B cell (primary cell): ENCODE measurements around the gene EMP2. TPM values are rescaled to one million over a fixed set of nuclear protein-coding genes. Genes with fewer than 3 reads are reported as not detected.

Experiments used
- ATAC-seq: fragments of 200-7000 bp; cut with Tn5 transposase; one replicate; pipeline ENCODE4 v1.10.0; 2021; ENCODE audit warnings: low read depth, mild to moderate bottlenecking, moderate number of reproducible peaks, moderate library complexity
- CTCF ChIA-PET: fragments of 350-600 bp; sonication (Branson Sonifier 250); formaldehyde crosslinking; loops from one replicate; lab custom pipeline; 2021; ENCODE audit warnings: antibody characterized with exemption, inconsistent platforms; lab: Charles Lee
- POLR2A ChIA-PET: fragments of 350-600 bp; sonication (Branson Sonifier 250); formaldehyde crosslinking; loops from one replicate; lab custom pipeline; 2021; ENCODE audit warnings: antibody characterized with exemption; lab: Charles Lee
- DNase-seq: peaks from one replicate; pipeline ENCODE4 v3.0.0; 2013
- H2AFZ ChIP-seq: 2 replicates; pipeline ENCODE4 v1.6.1; 2012; ENCODE audit warnings: mild to moderate bottlenecking, low read depth, low read length; ENCODE audit not compliant: insufficient read depth, poor library complexity, severe bottlenecking
- H3K27ac ChIP-seq, 2 donors: 1 replicate in 1 of 2; 2 replicates in 1 of 2; pipeline ENCODE4 v1.5.1; 2012 to 2013; ENCODE audit warnings: low read length in 2 of 2, mild to moderate bottlenecking in 2 of 2, moderate library complexity in 1 of 2
- H3K27me3 ChIP-seq, 4 experiments: fragments of 200-600 bp in 1 of 4; sonication (generic) in 1 of 4; replicated peaks in 1 of 4; 1 replicate in 2 of 4; 2 replicates in 2 of 4; pipeline versions ENCODE4 v1.6.1 to v1.7.0; 2013 to 2016; ENCODE audit warnings: low read length in 3 of 4, mild to moderate bottlenecking in 2 of 4, mixed read lengths in 1 of 4, moderate library complexity in 1 of 4; ENCODE audit not compliant: insufficient read depth in 4 of 4, control insufficient read depth in 3 of 4; ENCODE audit errors: control extremely low read depth in 1 of 4
- H3K36me3 ChIP-seq, 2 experiments: replicated peaks in 1 of 2; 1 replicate in 1 of 2; 2 replicates in 1 of 2; pipeline versions ENCODE4 v1.6.1 to v1.7.1; 2013; ENCODE audit warnings: low read length in 1 of 2; ENCODE audit not compliant: insufficient read depth in 2 of 2, control insufficient read depth in 1 of 2; ENCODE audit errors: control extremely low read depth in 1 of 2, extremely low read depth in 1 of 2
- H3K4me1 ChIP-seq, 2 donors: fragments of 200-600 bp in 1 of 2; sonication (generic) in 1 of 2; 1 replicate in 1 of 2; 2 replicates in 1 of 2; pipeline versions ENCODE4 v1.5.1 to v1.6.1; 2013 to 2017; ENCODE audit warnings: low read length in 2 of 2; ENCODE audit not compliant: control insufficient read depth in 2 of 2, insufficient read depth in 2 of 2
- H3K4me2 ChIP-seq: replicated peaks from 2 replicates; pipeline ENCODE3; 2012; ENCODE audit warnings: mild to moderate bottlenecking, low read depth, low read length; ENCODE audit not compliant: poor library complexity, severe bottlenecking
- H3K4me3 ChIP-seq, 5 experiments: fragments of 200-600 bp in 1 of 5; sonication (generic) in 1 of 5; 1 replicate in 3 of 5; 2 replicates in 2 of 5; pipeline versions ENCODE4 v1.5.1 to v1.7.0; 2011 to 2016; ENCODE audit warnings: low read length in 4 of 5, mild to moderate bottlenecking in 4 of 5, low read depth in 2 of 5, control low read depth in 1 of 5, moderate library complexity in 1 of 5; ENCODE audit not compliant: insufficient read depth in 1 of 5; ENCODE audit errors: control extremely low read depth in 1 of 5, extremely low read depth in 1 of 5
- H3K79me2 ChIP-seq: fragments of 200-600 bp; sonication (generic); one replicate; pipeline ENCODE4 v1.6.0; 2016; ENCODE audit warnings: low read length; ENCODE audit not compliant: control insufficient read depth, insufficient read depth
- H3K9ac ChIP-seq: fragments of 200-600 bp; sonication (generic); 2 replicates; pipeline ENCODE4 v1.6.1; 2017; ENCODE audit warnings: mild to moderate bottlenecking, low read length, moderate library complexity
- H3K9me3 ChIP-seq, 3 donors: one replicate each; pipeline versions ENCODE4 v1.6.1 to v1.7.1; 2013; ENCODE audit warnings: low read length in 2 of 3; ENCODE audit not compliant: control insufficient read depth in 2 of 3, insufficient read depth in 1 of 3; ENCODE audit errors: control extremely low read depth in 1 of 3
- H4K20me1 ChIP-seq: 2 replicates; pipeline ENCODE4 v1.6.0; 2012; ENCODE audit warnings: mild to moderate bottlenecking, low read length; ENCODE audit not compliant: insufficient read depth, control insufficient read depth, poor library complexity, severe bottlenecking
- H3K27ac Mint-ChIP-seq: one replicate; pipeline ENCODE4 v1.8.0; 2021; ENCODE audit warnings: mixed read lengths
- H3K27me3 Mint-ChIP-seq: one replicate; pipeline ENCODE4 v1.8.0; 2021; ENCODE audit warnings: mixed read lengths
- H3K4me1 Mint-ChIP-seq: one replicate; pipeline ENCODE4 v1.8.0; 2021; ENCODE audit warnings: mixed read lengths
- H3K4me3 Mint-ChIP-seq: one replicate; pipeline ENCODE4 v1.8.0; 2021; ENCODE audit warnings: mixed read lengths
- H3K9me3 Mint-ChIP-seq: one replicate; pipeline ENCODE4 v1.8.0; 2022; ENCODE audit warnings: mixed read lengths; ENCODE audit not compliant: insufficient read depth
- CTCF ChIP-seq: fragments of 200-600 bp; IDR thresholded peaks from one replicate; pipeline ENCODE4 v1.8.0; 2022; ENCODE audit warnings: antibody characterized with exemption, mild to moderate bottlenecking
- EZH2 ChIP-seq: IDR thresholded peaks from 2 replicates; pipeline ENCODE4 v1.6.1; 2012; ENCODE audit warnings: borderline replicate concordance, low read depth, mild to moderate bottlenecking, moderate library complexity, low read length; ENCODE audit not compliant: insufficient read depth, poor library complexity, severe bottlenecking
- WGBS: methylation state at CpG from one replicate; pipeline ENCODE4 v1.1.5; 2013; ENCODE audit warnings: missing lambda C conversion rate; ENCODE audit not compliant: insufficient coverage; 5-methylcytosine and 5-hydroxymethylcytosine counted together
- intact Hi-C: fragments of 100-400 bp; cut with micrococcal nuclease; formaldehyde crosslinking; loops from one replicate; pipeline ENCODE4 v1.10.0; 2022
- polyA plus RNA-seq: library from polyadenylated mRNA; depleted of rRNA; stranded (reverse); fragments of >200 nt; gene quantifications from 2 replicates; pipeline ENCODE4 v1.2.3, GENCODE V29; 2012
- total RNA-seq, 2 donors: library from RNA; stranded (reverse); fragments of 120-200 nt in 1 of 2; gene quantifications; 1 replicate in 1 of 2; 2 replicates in 1 of 2; pipeline versions ENCODE4 v1.2.3 to v1.2.4, GENCODE V29; 2013 to 2022

The EMP2 gene
- total and polyA plus RNA-seq, 2 donors (not counting 1 experiment from before 2014, with no cell fraction given), result 0.01 TPM; not detected in 1

DNA sequence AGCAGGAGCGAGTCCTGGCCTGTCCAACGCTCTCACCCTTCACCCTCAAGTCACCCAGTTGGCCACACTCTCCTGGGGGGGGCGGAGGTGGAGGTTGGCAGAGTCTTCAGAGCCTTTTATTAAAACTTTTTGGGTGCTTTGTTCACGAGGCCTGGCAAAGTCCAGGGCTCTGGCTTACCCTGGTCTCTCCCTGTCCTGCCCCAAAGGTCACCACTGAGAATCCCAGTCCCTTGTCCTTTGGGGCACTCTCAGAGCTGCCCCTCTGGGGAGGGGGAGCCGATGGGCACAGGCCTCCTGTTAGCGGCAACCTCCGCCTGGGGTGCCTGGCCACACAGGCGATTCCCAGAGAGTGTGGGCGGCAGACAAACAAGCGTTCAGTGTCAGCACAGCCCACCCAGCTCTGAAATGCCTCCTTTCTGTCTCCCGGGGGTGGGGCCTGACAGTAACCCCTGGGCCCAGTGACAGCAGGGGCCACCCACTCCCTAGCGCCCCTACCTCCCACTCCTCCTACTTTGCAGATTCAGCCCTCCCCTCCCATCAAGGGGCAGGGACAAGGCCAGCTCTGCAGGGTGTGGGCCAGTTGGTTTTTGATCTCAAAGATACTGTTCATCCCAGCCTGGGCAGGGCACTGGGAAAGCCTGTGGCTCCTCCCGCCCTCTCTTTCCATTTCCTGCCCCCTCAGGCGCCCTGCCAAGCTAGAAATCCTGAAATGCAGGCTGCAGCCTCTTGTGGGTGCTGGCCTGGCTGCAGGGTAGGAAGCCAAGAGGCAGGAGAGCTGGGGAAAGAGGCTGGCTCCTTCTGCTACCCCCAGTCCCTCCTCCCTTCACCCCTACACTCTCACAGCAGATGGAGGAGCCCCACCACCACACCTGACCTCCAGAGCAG is 36.6 kb upstream of the EMP2 start:
- no peak overlapping the region for H3K4me3 ChIP-seq
- no peak overlapping the region for H3K4me2 ChIP-seq
- 75% methylated on average over 10 of the region's 14 CpGs for WGBS
- intact Hi-C loops, result no loop called here
- Mint-ChIP-seq H3K27me3 (peaks cover 29% of the 10 kb centered on the region), H3K4me1 (peaks cover 20% of the 10 kb centered on the region), H3K27ac (no peak overlapping the region), H3K4me3 (no peak overlapping the region), H3K9me3 (no peaks in the 10 kb centered on the region)
- H3K9ac ChIP-seq, result no peak overlapping the region
- no peaks in the 10 kb centered on the region for H3K36me3 ChIP-seq
- H3K27me3 ChIP-seq, result peaks cover 0 to 21% (median 3%) of the 10 kb centered on the region in 4 experiments
- TF ChIP-seq EZH2 (no peak), CTCF (no peak)
- H3K9me3 ChIP-seq, result peaks cover 0 to 12% (median 0%) of the 10 kb centered on the region in 3 donors
- no peak overlapping the region for H3K27ac ChIP-seq
- H3K4me1 ChIP-seq, result peaks cover 23 to 34% of the 10 kb centered on the region in 2 donors
- DNase-seq (no peak), ATAC-seq (no peak)
- no peaks in the 10 kb centered on the region for H3K79me2 ChIP-seq
- ChIA-PET POLR2A (no interaction called here), CTCF (no interaction called here)
- H2AFZ ChIP-seq, result no peak overlapping the region
- H4K20me1 ChIP-seq, result no peaks in the 10 kb centered on the region

- intact Hi-C loops, result no loop called here
- H3K9ac ChIP-seq, result no peak overlapping the region
- DNase-seq (no peak), ATAC-seq (no peak)
- POLR2A ChIA-PET, result no interaction called here
- H4K20me1 ChIP-seq, result no peaks in the 10 kb centered on the region
- H3K27ac ChIP-seq, result no peak overlapping the region
- Mint-ChIP-seq H3K9me3 (no peaks in the 10 kb centered on the region), H3K4me1 (peaks cover 22% of the 10 kb centered on the region), H3K27me3 (peaks cover 29% of the 10 kb centered on the region), H3K4me3 (no peak overlapping the region), H3K27ac (no peak overlapping the region)
- H3K4me3 ChIP-seq, result no peak overlapping the region
- H3K4me1 ChIP-seq, result peaks cover 23 to 34% of the 10 kb centered on the region in 2 donors
- TF ChIP-seq CTCF, result no peak
- no peak for TF ChIP-seq EZH2
- no peaks in the 10 kb centered on the region for H3K79me2 ChIP-seq
- 89% methylated on average over 2 of the region's 6 CpGs for WGBS
- H3K9me3 ChIP-seq, result peaks cover 0 to 12% (median 0%) of the 10 kb centered on the region in 3 donors
- H3K36me3 ChIP-seq, result no peaks in the 10 kb centered on the region
- CTCF ChIA-PET, result no interaction called here
- H3K27me3 ChIP-seq, result peaks cover 0 to 21% (median 3%) of the 10 kb centered on the region in 4 experiments
- H2AFZ ChIP-seq, result no peak overlapping the region
- H3K4me2 ChIP-seq, result no peak overlapping the region
Measured at GRCh38 chr16:10616419-10616755, 36.0 kb upstream of the EMP2 start.
